ENCODE measurements around the gene CYTH2. TPM values are rescaled to one million over a fixed set of nuclear protein-coding genes. Genes with fewer than 3 reads are reported as not detected.
A peak's percentile ranks its signal among the peaks of the same experiment; 100 is the strongest.

CYTH2 gene
- polyA plus RNA-seq, 4 donors: 44.3 to 55.1 (median 54.8) TPM

GRCh38 chr19:48477067-48477685 lies 8.0 kb downstream of the CYTH2 start:
- Histone ChIP-seq H3K27ac (ENCODE audit: low read depth in 1 of 3, low read length in 2 of 3) (no peak overlapping the region), H3K4me1 (ENCODE audit: control insufficient read depth in 3 of 3, insufficient read depth in 2 of 3, low read depth in 1 of 3, low read length in 2 of 3) (peaks cover 0 to 5% (median 0%) of the 10 kb centered on the region in 3 donors), H3K4me3 (ENCODE audit: low read depth in 1 of 3, low read length in 3 of 3) (no peak overlapping the region), H3K27me3 (ENCODE audit: control insufficient read depth in 3 of 3, insufficient read depth in 3 of 3, low read length in 3 of 3) (no peaks in the 10 kb centered on the region), H3K36me3 (ENCODE audit: control insufficient read depth in 3 of 3, insufficient read depth in 2 of 3, low read depth in 1 of 3, low read length in 3 of 3) (peaks cover 8 to 88% (median 27%) of the 10 kb centered on the region in 3 donors), H3K9me3 (ENCODE audit: control insufficient read depth in 2 of 2, insufficient read depth in 1 of 2, low read depth in 1 of 2, low read length in 1 of 2) (no peaks in the 10 kb centered on the region)
- DNase-seq (no peak), FAIRE-seq (no peak)
- WGBS, 3 donors: 72 to 81% (median 77%) methylated on average over 8 to 10 of the region's 10 CpGs

- FAIRE-seq: no peak
- 84 to 91% (median 87%) methylated on average over 20 to 22 of the region's 22 CpGs for WGBS, 3 donors
- no peaks in the 10 kb centered on the region for H3K27me3 ChIP-seq (ENCODE audit: control insufficient read depth in 3 of 3, insufficient read depth in 3 of 3, low read length in 3 of 3)
- peaks cover 8 to 82% (median 22%) of the 10 kb centered on the region in 3 donors for H3K36me3 ChIP-seq (ENCODE audit: control insufficient read depth in 3 of 3, insufficient read depth in 2 of 3, low read depth in 1 of 3, low read length in 3 of 3)
- H3K4me1 ChIP-seq (ENCODE audit: control insufficient read depth in 3 of 3, insufficient read depth in 2 of 3, low read depth in 1 of 3, low read length in 2 of 3): peaks cover 0 to 5% (median 0%) of the 10 kb centered on the region in 3 donors
- no peak for DNase-seq
- no peak overlapping the region for H3K27ac ChIP-seq (ENCODE audit: low read depth in 1 of 3, low read length in 2 of 3)
- no peaks in the 10 kb centered on the region for H3K9me3 ChIP-seq (ENCODE audit: control insufficient read depth in 2 of 2, insufficient read depth in 1 of 2, low read depth in 1 of 2, low read length in 1 of 2)
- no peak overlapping the region for H3K4me3 ChIP-seq (ENCODE audit: low read depth in 1 of 3, low read length in 3 of 3)
These were observed 8.6 kb downstream of the CYTH2 start for GRCh38 chr19:48477698-48478338.

GRCh38 chr19:48478339-48479256 lies 9.4 kb downstream of the CYTH2 start:
- H3K4me1 ChIP-seq (ENCODE audit: control insufficient read depth in 3 of 3, insufficient read depth in 2 of 3, low read depth in 1 of 3, low read length in 2 of 3): peaks cover 0 to 5% (median 0%) of the 10 kb centered on the region in 3 donors
- 82 to 89% (median 87%) methylated on average over 22 to 29 of the region's 29 CpGs for WGBS, 3 donors

GRCh38 chr19:48479686-48480085 lies 10.5 kb downstream of the CYTH2 start:
- H3K27ac ChIP-seq (ENCODE audit: low read depth in 1 of 3, low read length in 2 of 3): peak overlapping the region in 1 of 3 donors; percentile 63

More at GRCh38 chr19:48478339-48479256, 9.4 kb downstream of the CYTH2 start:
- no peak overlapping the region for H3K27ac ChIP-seq (ENCODE audit: low read depth in 1 of 3, low read length in 2 of 3)
- H3K27me3 ChIP-seq (ENCODE audit: control insufficient read depth in 3 of 3, insufficient read depth in 3 of 3, low read length in 3 of 3): no peaks in the 10 kb centered on the region
- FAIRE-seq: no peak
- DNase-seq: no peak
- no peaks in the 10 kb centered on the region for H3K9me3 ChIP-seq (ENCODE audit: control insufficient read depth in 2 of 2, insufficient read depth in 1 of 2, low read depth in 1 of 2, low read length in 1 of 2)
- H3K36me3 ChIP-seq (ENCODE audit: control insufficient read depth in 3 of 3, insufficient read depth in 2 of 3, low read depth in 1 of 3, low read length in 3 of 3): peaks cover 8 to 74% (median 17%) of the 10 kb centered on the region in 3 donors
- no peak overlapping the region for H3K4me3 ChIP-seq (ENCODE audit: low read depth in 1 of 3, low read length in 3 of 3)

GRCh38 chr19:48480183-48480557 lies 11.0 kb downstream of the CYTH2 start:
- H3K4me3 ChIP-seq (ENCODE audit: low read depth in 1 of 3, low read length in 3 of 3): peak overlapping the region; percentile 20 to 48 (median 44)
- peak overlapping the region; percentile 47 to 63 (median 59) for H3K27ac ChIP-seq (ENCODE audit: low read depth in 1 of 3, low read length in 2 of 3)
- peak in 1 of 2 donors; percentile 53 for DNase-seq
- no peak for FAIRE-seq
- H3K4me1 ChIP-seq (ENCODE audit: control insufficient read depth in 3 of 3, insufficient read depth in 2 of 3, low read depth in 1 of 3, low read length in 2 of 3): peaks cover 0 to 5% (median 0%) of the 10 kb centered on the region in 3 donors
- H3K9me3 ChIP-seq (ENCODE audit: control insufficient read depth in 2 of 2, insufficient read depth in 1 of 2, low read depth in 1 of 2, low read length in 1 of 2): no peaks in the 10 kb centered on the region
- 16 to 32% (median 28%) methylated on average over 32 of the region's 32 CpGs for WGBS, 3 donors
- no peaks in the 10 kb centered on the region for H3K27me3 ChIP-seq (ENCODE audit: control insufficient read depth in 3 of 3, insufficient read depth in 3 of 3, low read length in 3 of 3)
- H3K36me3 ChIP-seq (ENCODE audit: control insufficient read depth in 3 of 3, insufficient read depth in 2 of 3, low read depth in 1 of 3, low read length in 3 of 3): peaks cover 5 to 59% (median 9%) of the 10 kb centered on the region in 3 donors

More at GRCh38 chr19:48479686-48480085, 10.5 kb downstream of the CYTH2 start:
- DNase-seq (no peak), FAIRE-seq (no peak)
- Histone ChIP-seq H3K27me3 (ENCODE audit: control insufficient read depth in 3 of 3, insufficient read depth in 3 of 3, low read length in 3 of 3) (no peaks in the 10 kb centered on the region), H3K4me3 (ENCODE audit: low read depth in 1 of 3, low read length in 3 of 3) (no peak overlapping the region), H3K36me3 (ENCODE audit: control insufficient read depth in 3 of 3, insufficient read depth in 2 of 3, low read depth in 1 of 3, low read length in 3 of 3) (peaks cover 5 to 63% (median 14%) of the 10 kb centered on the region in 3 donors), H3K4me1 (ENCODE audit: control insufficient read depth in 3 of 3, insufficient read depth in 2 of 3, low read depth in 1 of 3, low read length in 2 of 3) (peaks cover 0 to 5% (median 0%) of the 10 kb centered on the region in 3 donors), H3K9me3 (ENCODE audit: control insufficient read depth in 2 of 2, insufficient read depth in 1 of 2, low read depth in 1 of 2, low read length in 1 of 2) (no peaks in the 10 kb centered on the region)
- 73 to 81% (median 77%) methylated on average over 6 to 7 of the region's 7 CpGs for WGBS, 3 donors

- 13 to 30% (median 21%) methylated on average over 52 of the region's 52 CpGs for WGBS, 3 donors
- peak overlapping the region; percentile 20 to 48 (median 44) for H3K4me3 ChIP-seq (ENCODE audit: low read depth in 1 of 3, low read length in 3 of 3)
- H3K27ac ChIP-seq (ENCODE audit: low read depth in 1 of 3, low read length in 2 of 3): peak overlapping the region; percentile 47 to 63 (median 59)
- peak in 1 of 2 donors; percentile 62 for DNase-seq
- FAIRE-seq: no peak
- H3K27me3 ChIP-seq (ENCODE audit: control insufficient read depth in 3 of 3, insufficient read depth in 3 of 3, low read length in 3 of 3): no peaks in the 10 kb centered on the region
- H3K36me3 ChIP-seq (ENCODE audit: control insufficient read depth in 3 of 3, insufficient read depth in 2 of 3, low read depth in 1 of 3, low read length in 3 of 3): peaks cover 5 to 57% (median 7%) of the 10 kb centered on the region in 3 donors
- H3K9me3 ChIP-seq (ENCODE audit: control insufficient read depth in 2 of 2, insufficient read depth in 1 of 2, low read depth in 1 of 2, low read length in 1 of 2): no peaks in the 10 kb centered on the region
- peaks cover 0 to 5% (median 0%) of the 10 kb centered on the region in 3 donors for H3K4me1 ChIP-seq (ENCODE audit: control insufficient read depth in 3 of 3, insufficient read depth in 2 of 3, low read depth in 1 of 3, low read length in 2 of 3)
These were observed 11.7 kb downstream of the CYTH2 start for GRCh38 chr19:48480558-48481500.

GRCh38 chr19:48481846-48482639 lies 12.9 kb downstream of the CYTH2 start:
- Histone ChIP-seq H3K4me1 (ENCODE audit: control insufficient read depth in 3 of 3, insufficient read depth in 2 of 3, low read depth in 1 of 3, low read length in 2 of 3) (peaks cover 0 to 5% (median 0%) of the 10 kb centered on the region in 3 donors), H3K9me3 (ENCODE audit: control insufficient read depth in 2 of 2, insufficient read depth in 1 of 2, low read depth in 1 of 2, low read length in 1 of 2) (no peaks in the 10 kb centered on the region), H3K4me3 (ENCODE audit: low read depth in 1 of 3, low read length in 3 of 3) (no peak overlapping the region), H3K27ac (ENCODE audit: low read depth in 1 of 3, low read length in 2 of 3) (no peak overlapping the region), H3K27me3 (ENCODE audit: control insufficient read depth in 3 of 3, insufficient read depth in 3 of 3, low read length in 3 of 3) (no peaks in the 10 kb centered on the region), H3K36me3 (ENCODE audit: control insufficient read depth in 3 of 3, insufficient read depth in 2 of 3, low read depth in 1 of 3, low read length in 3 of 3) (peaks cover 3 to 45% (median 5%) of the 10 kb centered on the region in 3 donors)
- WGBS, 3 donors: 54 to 69% (median 67%) methylated on average over 7 of the region's 7 CpGs
- DNase-seq (no peak), FAIRE-seq (no peak)
